HEK293 (cell line): ENCODE data around the gene MEGF6.

Source experiments
- GLI4 ChIP-seq: fragments of 450-650 bp; formaldehyde crosslinking; IDR thresholded peaks from 2 replicates; pipeline ENCODE4 v1.5.1; 2016; ENCODE audit warnings: missing biosample characterization, missing genetic modification characterization
- KLF10 ChIP-seq: fragments of 450-650 bp; IDR thresholded peaks from 2 replicates; pipeline ENCODE4 v1.5.1; 2018; ENCODE audit warnings: missing biosample characterization, mild to moderate bottlenecking, missing genetic modification characterization
- PBX3 ChIP-seq: sonication (generic); formaldehyde crosslinking; IDR thresholded peaks from 2 replicates; pipeline ENCODE4 v1.8.1; 2022; ENCODE audit warnings: mild to moderate bottlenecking, moderate library complexity, missing genetic modification reagents
- ZNF121 ChIP-seq: fragments of 450-650 bp; formaldehyde crosslinking; IDR thresholded peaks from 2 replicates; pipeline ENCODE4 v1.5.1; 2016; ENCODE audit warnings: missing biosample characterization, missing genetic modification characterization
- ZNF274 ChIP-seq, 2 experiments: fragments of 200-500 bp in 1 of 2; fragments of 450-650 bp in 1 of 2; sonication (Bioruptor generic) in 1 of 2; formaldehyde crosslinking in 1 of 2; IDR thresholded peaks; 2 replicates each; pipeline versions ENCODE4 v1.5.1 to v1.6.1; 2014 to 2016; ENCODE audit warnings: borderline replicate concordance in 1 of 2, inconsistent platforms in 1 of 2, low read length in 1 of 2, missing biosample characterization in 1 of 2, missing genetic modification characterization in 1 of 2
- ZNF513 ChIP-seq: fragments of 450-650 bp; IDR thresholded peaks from 2 replicates; pipeline ENCODE4 v1.5.1; 2018; ENCODE audit warnings: missing biosample characterization, missing genetic modification characterization
- ZNF549 ChIP-seq: fragments of 450-650 bp; IDR thresholded peaks from 2 replicates; pipeline ENCODE4 v1.5.1; 2018; ENCODE audit warnings: missing biosample characterization, missing genetic modification characterization, mild to moderate bottlenecking, inconsistent platforms, moderate library complexity
- ZNF639 ChIP-seq: fragments of 450-650 bp; formaldehyde crosslinking; IDR thresholded peaks from 2 replicates; pipeline ENCODE4 v1.5.1; 2016; ENCODE audit warnings: missing biosample characterization, missing genetic modification characterization
- ZSCAN4 ChIP-seq: fragments of 450-650 bp; formaldehyde crosslinking; IDR thresholded peaks from 2 replicates; pipeline ENCODE4 v1.5.1; 2017; ENCODE audit warnings: missing biosample characterization, missing genetic modification characterization
- TF ChIP-seq, protein P1 (sequence below): fragments of 450-650 bp; formaldehyde crosslinking; IDR thresholded peaks from 2 replicates; pipeline ENCODE4 v1.5.1; 2016; ENCODE audit warnings: missing biosample characterization, missing genetic modification characterization
- TF ChIP-seq, protein P2 (sequence below): fragments of 450-650 bp; formaldehyde crosslinking; IDR thresholded peaks from 2 replicates; pipeline ENCODE4 v1.5.1; 2016; ENCODE audit warnings: missing biosample characterization, missing genetic modification characterization

DNA sequence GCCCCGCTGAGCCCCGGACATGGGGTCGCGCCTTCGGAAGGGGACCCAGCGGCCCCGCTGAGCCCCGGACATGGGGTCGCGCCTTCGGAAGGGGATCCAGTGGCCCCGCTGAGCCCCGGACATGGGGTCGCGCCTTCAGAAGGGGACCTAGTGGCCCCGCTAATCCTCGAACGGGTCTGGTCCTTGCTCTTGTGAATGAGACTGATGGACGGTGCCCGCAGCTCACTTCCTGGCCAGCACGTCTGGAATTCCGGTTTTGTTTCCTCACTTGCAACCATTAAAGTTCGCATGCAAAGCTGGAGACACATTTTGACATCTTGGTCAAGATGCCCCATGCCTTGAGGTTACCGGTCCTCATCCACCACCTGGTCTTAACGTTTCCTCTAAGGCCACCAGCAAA is 33.0 kb upstream of the MEGF6 start:
- TF ChIP-seq, protein P1, sequence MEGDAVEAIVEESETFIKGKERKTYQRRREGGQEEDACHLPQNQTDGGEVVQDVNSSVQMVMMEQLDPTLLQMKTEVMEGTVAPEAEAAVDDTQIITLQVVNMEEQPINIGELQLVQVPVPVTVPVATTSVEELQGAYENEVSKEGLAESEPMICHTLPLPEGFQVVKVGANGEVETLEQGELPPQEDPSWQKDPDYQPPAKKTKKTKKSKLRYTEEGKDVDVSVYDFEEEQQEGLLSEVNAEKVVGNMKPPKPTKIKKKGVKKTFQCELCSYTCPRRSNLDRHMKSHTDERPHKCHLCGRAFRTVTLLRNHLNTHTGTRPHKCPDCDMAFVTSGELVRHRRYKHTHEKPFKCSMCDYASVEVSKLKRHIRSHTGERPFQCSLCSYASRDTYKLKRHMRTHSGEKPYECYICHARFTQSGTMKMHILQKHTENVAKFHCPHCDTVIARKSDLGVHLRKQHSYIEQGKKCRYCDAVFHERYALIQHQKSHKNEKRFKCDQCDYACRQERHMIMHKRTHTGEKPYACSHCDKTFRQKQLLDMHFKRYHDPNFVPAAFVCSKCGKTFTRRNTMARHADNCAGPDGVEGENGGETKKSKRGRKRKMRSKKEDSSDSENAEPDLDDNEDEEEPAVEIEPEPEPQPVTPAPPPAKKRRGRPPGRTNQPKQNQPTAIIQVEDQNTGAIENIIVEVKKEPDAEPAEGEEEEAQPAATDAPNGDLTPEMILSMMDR (tag by site-specific recombination): no peak
- TF ChIP-seq ZNF549 (tag by site-specific recombination) (no peak), ZNF274 (IDR thresholded peaks at IDR 0.05; ENCODE audit: low read length) (no peak), ZNF274 (tag by site-specific recombination; IDR thresholded peaks at IDR 0.05; ENCODE audit: borderline replicate concordance) (no peak), ZNF639 (tag by site-specific recombination) (no peak), PBX3 (CRISPR knock-in tag) (no peak), ZSCAN4 (tag by site-specific recombination) (no peak), ZNF121 (tag by site-specific recombination) (no peak), GLI4 (tag by site-specific recombination) (no peak), KLF10 (tag by site-specific recombination) (no peak), ZNF513 (no peak)
- TF ChIP-seq, protein P2, sequence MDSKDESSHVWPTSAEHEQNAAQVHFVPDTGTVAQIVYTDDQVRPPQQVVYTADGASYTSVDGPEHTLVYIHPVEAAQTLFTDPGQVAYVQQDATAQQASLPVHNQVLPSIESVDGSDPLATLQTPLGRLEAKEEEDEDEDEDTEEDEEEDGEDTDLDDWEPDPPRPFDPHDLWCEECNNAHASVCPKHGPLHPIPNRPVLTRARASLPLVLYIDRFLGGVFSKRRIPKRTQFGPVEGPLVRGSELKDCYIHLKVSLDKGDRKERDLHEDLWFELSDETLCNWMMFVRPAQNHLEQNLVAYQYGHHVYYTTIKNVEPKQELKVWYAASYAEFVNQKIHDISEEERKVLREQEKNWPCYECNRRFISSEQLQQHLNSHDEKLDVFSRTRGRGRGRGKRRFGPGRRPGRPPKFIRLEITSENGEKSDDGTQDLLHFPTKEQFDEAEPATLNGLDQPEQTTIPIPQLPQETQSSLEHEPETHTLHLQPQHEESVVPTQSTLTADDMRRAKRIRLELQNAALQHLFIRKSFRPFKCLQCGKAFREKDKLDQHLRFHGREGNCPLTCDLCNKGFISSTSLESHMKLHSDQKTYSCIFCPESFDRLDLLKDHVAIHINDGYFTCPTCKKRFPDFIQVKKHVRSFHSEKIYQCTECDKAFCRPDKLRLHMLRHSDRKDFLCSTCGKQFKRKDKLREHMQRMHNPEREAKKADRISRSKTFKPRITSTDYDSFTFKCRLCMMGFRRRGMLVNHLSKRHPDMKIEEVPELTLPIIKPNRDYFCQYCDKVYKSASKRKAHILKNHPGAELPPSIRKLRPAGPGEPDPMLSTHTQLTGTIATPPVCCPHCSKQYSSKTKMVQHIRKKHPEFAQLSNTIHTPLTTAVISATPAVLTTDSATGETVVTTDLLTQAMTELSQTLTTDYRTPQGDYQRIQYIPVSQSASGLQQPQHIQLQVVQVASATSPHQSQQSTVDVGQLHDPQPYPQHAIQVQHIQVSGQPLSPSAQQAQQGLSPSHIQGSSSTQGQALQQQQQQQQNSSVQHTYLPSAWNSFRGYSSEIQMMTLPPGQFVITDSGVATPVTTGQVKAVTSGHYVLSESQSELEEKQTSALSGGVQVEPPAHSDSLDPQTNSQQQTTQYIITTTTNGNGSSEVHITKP (tag by site-specific recombination): no peak
